Suprapubic skin (tissue), 3 donors: Measurements from ENCODE around the gene TRPV3.

Source experiments
- POLR2A ChIP-seq, 2 donors: fragments of 450-650 bp; IDR thresholded peaks; one replicate each; pipeline ENCODE4 v1.6.1; 2017; ENCODE audit warnings: antibody characterized with exemption in 2 of 2, mild to moderate bottlenecking in 2 of 2, moderate library complexity in 2 of 2
- TF ChIP-seq, protein P1 (sequence below), 2 donors: fragments of 200-600 bp in 1 of 2; fragments of 450-650 bp in 1 of 2; sonication (generic) in 1 of 2; IDR thresholded peaks; one replicate each; pipeline ENCODE4 v1.5.1; 2016 to 2019; ENCODE audit warnings: antibody characterized with exemption in 2 of 2, mild to moderate bottlenecking in 1 of 2, moderate library complexity in 1 of 2

DNA sequence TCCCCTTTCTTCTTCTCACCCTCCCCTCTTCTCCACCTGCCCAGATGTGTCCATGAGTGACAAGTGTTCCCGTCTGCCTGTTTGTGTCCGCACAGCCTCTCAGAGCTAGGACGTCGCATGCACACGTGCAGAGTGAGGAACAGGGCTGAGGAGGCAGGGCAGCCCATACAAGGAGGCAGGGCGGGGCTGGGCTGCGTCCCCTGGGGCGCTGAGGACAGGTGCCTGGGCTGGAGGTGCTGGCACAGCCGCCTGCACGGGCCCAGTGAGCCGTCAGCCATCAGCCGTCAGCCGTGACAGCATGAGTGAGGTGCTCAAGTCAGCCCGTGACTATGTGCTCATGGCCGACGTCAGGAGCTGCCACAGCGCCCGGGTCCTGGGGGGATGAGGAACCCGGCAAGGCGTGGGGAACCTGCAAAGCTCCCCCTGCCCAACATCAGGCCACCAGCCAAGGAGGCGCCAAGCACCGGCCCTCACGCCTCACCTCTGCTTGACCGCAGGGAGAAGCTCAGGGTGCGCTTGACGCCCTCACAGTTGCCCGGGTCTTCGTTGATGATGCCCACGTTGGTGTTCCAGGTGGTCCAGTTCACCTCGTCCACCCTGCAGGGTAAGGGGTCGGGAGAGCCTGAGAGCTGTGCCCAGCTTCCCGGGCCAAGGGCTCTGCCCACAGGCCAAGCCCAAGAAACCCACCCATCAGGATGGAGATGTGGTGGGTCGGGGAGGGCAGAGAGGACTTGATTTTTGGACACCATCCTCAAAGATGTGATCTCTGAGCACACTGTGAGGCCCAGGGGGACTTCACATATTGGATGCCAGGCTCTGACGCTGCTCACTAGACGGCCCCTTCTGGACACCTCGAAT is 13.7 kb upstream of the TRPV3 start:
- TF ChIP-seq, protein P1, sequence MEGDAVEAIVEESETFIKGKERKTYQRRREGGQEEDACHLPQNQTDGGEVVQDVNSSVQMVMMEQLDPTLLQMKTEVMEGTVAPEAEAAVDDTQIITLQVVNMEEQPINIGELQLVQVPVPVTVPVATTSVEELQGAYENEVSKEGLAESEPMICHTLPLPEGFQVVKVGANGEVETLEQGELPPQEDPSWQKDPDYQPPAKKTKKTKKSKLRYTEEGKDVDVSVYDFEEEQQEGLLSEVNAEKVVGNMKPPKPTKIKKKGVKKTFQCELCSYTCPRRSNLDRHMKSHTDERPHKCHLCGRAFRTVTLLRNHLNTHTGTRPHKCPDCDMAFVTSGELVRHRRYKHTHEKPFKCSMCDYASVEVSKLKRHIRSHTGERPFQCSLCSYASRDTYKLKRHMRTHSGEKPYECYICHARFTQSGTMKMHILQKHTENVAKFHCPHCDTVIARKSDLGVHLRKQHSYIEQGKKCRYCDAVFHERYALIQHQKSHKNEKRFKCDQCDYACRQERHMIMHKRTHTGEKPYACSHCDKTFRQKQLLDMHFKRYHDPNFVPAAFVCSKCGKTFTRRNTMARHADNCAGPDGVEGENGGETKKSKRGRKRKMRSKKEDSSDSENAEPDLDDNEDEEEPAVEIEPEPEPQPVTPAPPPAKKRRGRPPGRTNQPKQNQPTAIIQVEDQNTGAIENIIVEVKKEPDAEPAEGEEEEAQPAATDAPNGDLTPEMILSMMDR (IDR thresholded peaks at IDR 0.05), result no peak
- no peak for TF ChIP-seq POLR2A (IDR thresholded peaks at IDR 0.05)
